LoVo (cell line): ENCODE measurements around the gene AMY2B.
"Not testable (repeated sequence)": the region's sequence is repeated elsewhere in the genome, so short reads cannot be mapped to it uniquely, and the experiment has no call there.

Source experiments
- DNase-seq: peaks from one replicate; pipeline ENCODE4 v3.0.0-alpha.2; 2016; ENCODE audit warnings: low spot score

Gene AMY2B

GRCh38 chr1:103571289-103571688 is at the start of gene AMY2B:
Gene AMY2B, plus strand, starts transcription at chr1:103571589. Its CDS starts 14 bp downstream, at chr1:103571603.
- not testable (repeated sequence) for DNase-seq

GRCh38 chr1:103523346-103523745 is 48.0 kb upstream of the AMY2B start:
- DNase-seq = no peak

DNA sequence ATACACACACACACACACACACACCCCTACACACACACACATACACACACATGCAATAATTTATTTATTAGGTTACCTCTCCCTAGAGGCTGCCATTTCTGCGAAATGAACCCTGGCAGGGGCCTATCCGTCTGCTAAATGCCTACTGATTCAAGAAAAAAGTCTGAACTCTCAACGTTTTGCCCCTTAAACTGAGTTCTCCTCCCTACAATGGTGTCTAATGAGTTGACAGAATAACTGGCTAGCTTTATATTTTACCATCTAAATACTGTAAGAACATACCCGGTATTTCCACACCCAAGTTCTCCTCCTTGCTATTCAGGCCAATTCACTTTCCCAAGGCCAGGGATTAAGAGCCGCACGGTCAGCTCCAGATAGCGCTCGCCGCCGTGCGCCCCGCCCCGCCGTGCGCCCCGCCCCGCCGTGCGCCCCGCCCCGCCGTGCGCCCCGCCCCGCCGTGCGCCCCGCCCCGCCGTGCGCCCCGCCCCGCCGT is 46.2 kb upstream of the AMY2B start:
- DNase-seq = peak; percentile 68

- peak; percentile 89 for DNase-seq
Measured at GRCh38 chr1:103525607-103526507, 45.5 kb upstream of the AMY2B start, which contains the start of gene RNPC3. Gene RNPC3, plus strand, starts transcription at chr1:103525699. Its CDS starts 372 bp downstream, at chr1:103526071.

- DNase-seq = no peak
Measured at GRCh38 chr1:103527331-103527730, 44.1 kb upstream of the AMY2B start.

- no peak for DNase-seq
Measured at GRCh38 chr1:103529746-103530145, 41.6 kb upstream of the AMY2B start.

GRCh38 chr1:103538226-103538625 is 33.2 kb upstream of the AMY2B start:
- DNase-seq = no peak

DNA sequence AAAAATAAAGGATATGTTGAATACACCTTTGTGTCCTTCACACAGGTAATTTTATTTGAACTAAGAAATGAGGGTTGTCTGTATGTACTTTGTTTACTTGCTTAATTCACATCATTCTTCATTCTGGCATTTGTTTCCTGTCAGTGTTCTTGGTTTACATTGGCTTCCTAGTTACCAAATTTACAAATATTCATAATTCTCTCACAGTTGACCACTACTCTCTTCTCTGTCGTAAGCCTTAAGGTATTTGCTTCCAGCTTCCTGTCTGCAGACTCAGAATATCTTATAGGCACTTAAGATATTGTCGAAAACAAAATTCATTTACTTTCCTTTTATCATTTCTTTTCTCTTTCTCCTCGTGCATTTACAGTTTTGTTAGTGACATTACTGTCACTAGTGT is 30.0 kb upstream of the AMY2B start:
- DNase-seq = no peak

GRCh38 chr1:103546496-103546895 is 24.9 kb upstream of the AMY2B start:
- no peak for DNase-seq

- no peak for DNase-seq
Measured at GRCh38 chr1:103547840-103548239, 23.5 kb upstream of the AMY2B start.

DNA sequence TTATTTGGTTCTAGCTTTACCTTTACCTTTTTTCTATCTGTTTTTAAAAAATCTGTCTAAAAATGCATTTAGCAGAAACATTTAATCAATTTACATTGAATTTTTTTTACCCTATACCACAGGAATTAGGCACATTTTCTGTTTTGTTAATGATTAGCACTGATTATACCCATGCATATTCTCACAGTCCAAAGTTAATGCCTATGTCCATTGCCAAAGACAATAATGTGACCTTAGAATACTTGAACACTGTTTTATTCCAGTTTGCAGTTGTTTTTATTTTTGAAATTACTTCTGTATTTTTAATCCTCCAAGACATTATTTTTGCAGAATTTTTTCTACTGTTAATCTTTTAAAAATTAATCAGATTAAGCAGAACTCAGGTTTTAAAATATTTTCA is 11.0 kb upstream of the AMY2B start:
- DNase-seq = no peak

DNA sequence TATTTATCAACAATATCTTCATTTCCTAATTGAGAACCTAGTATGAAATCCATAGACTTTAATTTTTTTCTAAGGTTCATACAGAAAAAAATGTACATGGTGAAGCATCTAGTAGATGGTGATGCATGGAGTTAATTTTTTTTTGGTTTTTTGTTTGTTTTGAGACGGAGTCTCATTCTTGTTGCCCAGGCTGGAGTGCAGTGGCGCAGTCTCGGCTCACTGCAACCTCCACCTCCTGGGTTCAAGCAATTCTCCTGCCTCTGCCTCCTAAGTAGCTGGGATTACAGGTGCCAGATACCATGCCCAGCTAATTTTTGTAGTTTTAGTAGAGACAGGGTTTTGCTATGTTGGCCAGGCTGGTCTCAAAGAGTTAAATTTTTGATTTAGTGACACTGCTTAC is 10.3 kb upstream of the AMY2B start:
- DNase-seq = not testable (repeated sequence)

DNA sequence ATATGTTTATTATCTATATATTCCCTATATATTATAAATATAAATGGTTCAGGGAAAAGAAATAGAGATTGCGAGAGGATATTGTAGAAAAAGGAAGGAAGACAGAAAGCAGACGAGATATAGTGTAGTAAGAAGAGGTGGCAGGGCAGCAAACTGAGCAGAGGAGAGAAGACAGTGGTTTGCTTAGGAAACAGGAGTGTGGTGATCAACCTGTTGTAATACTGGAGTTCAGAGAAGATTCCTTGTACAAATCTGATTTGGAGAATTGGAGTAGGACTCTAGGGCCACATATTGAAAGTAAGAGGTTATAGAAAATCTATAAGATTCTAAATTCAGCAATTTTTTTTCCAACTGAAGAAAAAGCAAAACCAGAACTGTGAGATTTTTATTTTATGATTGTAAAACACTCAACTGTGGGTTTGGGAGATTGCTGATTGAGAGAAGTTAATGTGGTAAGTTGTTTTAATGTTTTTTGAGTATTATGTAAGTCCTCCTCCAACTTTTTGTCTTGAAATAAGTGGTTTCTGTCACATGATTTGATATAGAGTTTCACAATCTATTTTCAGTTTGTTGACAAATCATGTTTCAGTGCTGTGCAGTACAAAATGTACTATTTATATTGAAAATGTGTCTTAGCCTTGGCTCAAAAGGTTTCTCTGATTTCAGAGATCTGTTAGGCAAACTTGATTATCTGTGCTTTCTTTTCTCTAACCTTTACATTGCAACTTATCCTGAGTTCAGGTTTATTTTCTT is 9.6 kb upstream of the AMY2B start:
- DNase-seq = no peak

DNA sequence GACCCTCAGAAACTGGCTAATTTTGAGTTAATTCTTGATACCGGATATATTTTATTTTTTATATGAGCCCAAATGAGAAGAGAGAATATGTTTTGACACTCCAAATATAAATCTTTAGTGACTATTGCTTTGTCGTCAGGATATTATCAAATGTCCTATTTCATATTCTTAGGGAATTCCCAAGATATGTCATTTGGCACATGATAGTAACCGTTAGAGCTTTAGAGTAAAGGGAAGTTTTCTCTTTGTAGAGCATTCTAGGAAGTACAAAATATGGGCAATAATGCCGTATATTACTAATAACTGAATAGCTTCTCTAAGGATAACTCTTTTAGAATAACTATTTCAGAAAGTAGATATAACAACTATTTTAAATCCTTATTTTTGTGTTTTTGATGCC is 8.3 kb upstream of the AMY2B start:
- DNase-seq = no peak

DNA sequence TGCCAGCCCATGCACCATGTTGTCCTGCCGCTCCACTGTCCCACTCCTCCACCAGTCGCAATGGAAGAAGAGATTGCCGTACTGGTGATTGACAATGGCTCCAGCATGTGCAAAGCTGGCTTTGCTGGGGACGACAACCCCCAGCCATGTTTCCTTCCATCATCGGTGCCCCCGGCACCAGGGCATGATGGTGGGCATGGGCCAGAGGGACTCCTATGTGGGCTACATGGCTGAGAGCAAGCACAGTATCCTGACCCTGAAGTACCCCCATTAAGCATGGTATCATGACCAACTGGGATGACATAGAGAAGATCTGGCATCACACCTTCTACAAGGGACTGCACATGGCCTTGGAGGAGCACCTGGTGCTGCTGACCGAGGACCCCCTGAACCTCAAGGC is 1.9 kb upstream of the AMY2B start:
- DNase-seq = no peak

DNA sequence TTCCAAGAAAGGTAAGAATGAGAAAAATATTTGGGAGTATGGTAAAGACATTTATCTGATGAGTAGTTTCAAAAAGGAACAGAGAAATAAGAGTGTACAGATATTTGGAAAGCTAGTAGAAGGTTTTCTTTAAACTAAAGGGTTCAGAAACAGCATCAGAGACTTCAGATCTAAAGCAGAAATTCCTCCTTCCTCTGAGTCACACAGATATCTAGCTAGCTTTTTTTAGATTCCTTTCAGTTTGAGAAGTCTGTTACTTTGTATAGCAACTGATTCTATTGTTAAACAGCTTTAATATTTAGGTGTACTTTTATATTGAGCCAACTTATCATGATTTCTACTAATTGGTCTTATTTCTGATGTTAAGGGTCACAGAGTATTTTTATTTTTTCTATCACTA is 4.7 kb downstream of the AMY2B start:
- no peak for DNase-seq

GRCh38 chr1:103576784-103577183 is 5.4 kb downstream of the AMY2B start:
- DNase-seq = not testable (repeated sequence)

GRCh38 chr1:103582464-103582863 is 11.1 kb downstream of the AMY2B start:
- DNase-seq = no peak

DNA sequence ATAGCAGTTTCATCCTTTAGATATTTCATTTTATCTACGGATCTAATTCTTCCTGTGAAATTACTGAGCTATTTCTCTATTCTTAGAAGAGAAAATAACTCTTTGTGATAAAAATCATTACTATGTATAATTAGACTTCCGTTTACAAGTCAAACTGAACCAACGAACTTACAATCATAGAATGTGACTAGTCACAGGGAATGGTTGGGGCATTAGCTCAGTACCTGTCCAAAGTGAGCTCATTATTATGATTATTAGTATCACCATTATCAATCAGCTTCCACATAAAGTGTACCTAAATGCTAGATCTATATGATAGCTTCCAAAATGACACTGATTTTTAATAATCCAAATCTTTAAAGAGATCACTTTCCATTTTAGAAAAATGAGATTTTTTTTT is 12.5 kb downstream of the AMY2B start:
- no peak for DNase-seq

GRCh38 chr1:103584537-103584936 is 13.1 kb downstream of the AMY2B start:
- no peak for DNase-seq

DNA sequence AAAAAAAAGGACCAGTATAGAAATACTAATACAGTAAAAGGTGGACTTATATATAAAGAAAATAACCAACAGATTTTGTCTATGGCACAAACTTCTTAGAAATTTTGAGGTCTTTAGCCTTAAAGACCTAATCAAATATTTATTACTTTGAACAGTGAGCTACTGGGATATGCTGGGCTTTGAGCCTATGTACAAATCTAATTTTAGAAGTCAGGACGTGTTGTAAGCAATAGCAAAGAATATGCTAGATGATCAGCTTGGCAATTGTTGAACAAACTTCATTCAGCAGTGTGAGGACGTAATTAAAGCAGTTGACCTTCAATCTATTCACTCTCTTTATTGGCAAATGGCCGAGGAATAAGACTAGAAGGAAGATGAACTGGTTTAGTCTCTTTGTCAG is 31.4 kb downstream of the AMY2B start:
- not testable (repeated sequence) for DNase-seq

GRCh38 chr1:103616362-103616761 is 45.0 kb downstream of the AMY2B start:
- no peak for DNase-seq

- DNase-seq = not testable (repeated sequence)
Measured at GRCh38 chr1:103616994-103617477, 45.6 kb downstream of the AMY2B start, which contains the start of gene AMY2A. Gene AMY2A, plus strand, starts transcription at chr1:103617427. Its CDS starts 14 bp downstream, at chr1:103617441.
